ENCODE results near the gene CCDC201. TPM values are rescaled to one million over a fixed set of nuclear protein-coding genes. Genes with fewer than 3 reads are reported as not detected.

CCDC201 gene
- total and polyA plus RNA-seq, 7 donors, result not detected

GRCh38 chr7:45897042-45897690 lies 24.3 kb upstream of the CCDC201 start:
- intact Hi-C loops (cut with DNase I), result no loop called here
- DNase-seq, result no peak
- no peaks in the 10 kb centered on the region for H3K27me3 ChIP-seq
- no peaks in the 10 kb centered on the region for H3K36me3 ChIP-seq
- TF ChIP-seq EP300 (IDR thresholded peaks at IDR 0.05), result no peak
- TF ChIP-seq, protein P1, sequence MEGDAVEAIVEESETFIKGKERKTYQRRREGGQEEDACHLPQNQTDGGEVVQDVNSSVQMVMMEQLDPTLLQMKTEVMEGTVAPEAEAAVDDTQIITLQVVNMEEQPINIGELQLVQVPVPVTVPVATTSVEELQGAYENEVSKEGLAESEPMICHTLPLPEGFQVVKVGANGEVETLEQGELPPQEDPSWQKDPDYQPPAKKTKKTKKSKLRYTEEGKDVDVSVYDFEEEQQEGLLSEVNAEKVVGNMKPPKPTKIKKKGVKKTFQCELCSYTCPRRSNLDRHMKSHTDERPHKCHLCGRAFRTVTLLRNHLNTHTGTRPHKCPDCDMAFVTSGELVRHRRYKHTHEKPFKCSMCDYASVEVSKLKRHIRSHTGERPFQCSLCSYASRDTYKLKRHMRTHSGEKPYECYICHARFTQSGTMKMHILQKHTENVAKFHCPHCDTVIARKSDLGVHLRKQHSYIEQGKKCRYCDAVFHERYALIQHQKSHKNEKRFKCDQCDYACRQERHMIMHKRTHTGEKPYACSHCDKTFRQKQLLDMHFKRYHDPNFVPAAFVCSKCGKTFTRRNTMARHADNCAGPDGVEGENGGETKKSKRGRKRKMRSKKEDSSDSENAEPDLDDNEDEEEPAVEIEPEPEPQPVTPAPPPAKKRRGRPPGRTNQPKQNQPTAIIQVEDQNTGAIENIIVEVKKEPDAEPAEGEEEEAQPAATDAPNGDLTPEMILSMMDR (IDR thresholded peaks at IDR 0.05), result no peak
- TF ChIP-seq POLR2A (IDR thresholded peaks at IDR 0.05), result no peak
- TF ChIP-seq POLR2AphosphoS5 (IDR thresholded peaks at IDR 0.05), result no peak
- no peaks in the 10 kb centered on the region for H3K4me1 ChIP-seq
- 98 to 100% methylated on average over 1 of the region's 1 CpG for WGBS, 2 donors
- no peak overlapping the region for H3K27ac ChIP-seq
- no peaks in the 10 kb centered on the region for H3K9me3 ChIP-seq
- no peak overlapping the region for H3K4me3 ChIP-seq

DNA sequence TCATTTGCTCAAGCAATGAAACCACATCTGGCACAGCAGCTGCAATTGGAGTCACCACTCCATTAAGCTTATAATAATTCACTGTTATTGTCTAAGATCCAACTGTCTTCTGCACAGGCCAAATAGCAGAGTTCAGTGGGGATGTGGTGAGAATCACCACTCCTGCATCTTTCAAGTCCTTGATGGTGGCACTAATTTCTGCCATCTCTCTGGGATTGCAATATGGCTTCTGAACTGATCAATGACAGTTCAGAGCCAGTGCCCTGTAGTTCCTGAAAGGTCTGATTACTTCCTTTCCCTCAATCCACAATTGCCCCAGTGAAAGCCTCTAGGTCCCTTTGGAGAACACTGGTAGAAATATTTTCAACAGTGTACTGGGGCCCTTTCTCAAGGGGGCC lies 21.8 kb upstream of the CCDC201 start:
- no peak for TF ChIP-seq POLR2AphosphoS5 (IDR thresholded peaks at IDR 0.05)
- H3K36me3 ChIP-seq, result no peaks in the 10 kb centered on the region
- no peaks in the 10 kb centered on the region for H3K9me3 ChIP-seq
- no peak overlapping the region for H3K4me3 ChIP-seq
- H3K4me1 ChIP-seq, result no peaks in the 10 kb centered on the region
- H3K27ac ChIP-seq, result no peak overlapping the region
- H3K27me3 ChIP-seq, result peaks cover 0 to 8% (median 8%) of the 10 kb centered on the region in 3 donors
- intact Hi-C loops (cut with DNase I), result no loop called here
- no peak for DNase-seq

GRCh38 chr7:45893996-45894664 lies 21.2 kb upstream of the CCDC201 start:
- 63 to 74% methylated on average over 4 of the region's 4 CpGs for WGBS, 2 donors
- TF ChIP-seq POLR2A (IDR thresholded peaks at IDR 0.05) (no peak), EP300 (IDR thresholded peaks at IDR 0.05) (no peak), POLR2AphosphoS5 (IDR thresholded peaks at IDR 0.05) (no peak)
- TF ChIP-seq, protein P1 (IDR thresholded peaks at IDR 0.05), result no peak
- intact Hi-C loops (cut with DNase I), result no loop called here
- H3K4me3 ChIP-seq, result no peak overlapping the region
- no peak for DNase-seq
- H3K36me3 ChIP-seq, result no peaks in the 10 kb centered on the region
- peaks cover 0 to under 1% (median 0%) of the 10 kb centered on the region in 4 donors for H3K4me1 ChIP-seq
- H3K27me3 ChIP-seq, result peaks cover 3 to 14% (median 13%) of the 10 kb centered on the region in 3 donors
- H3K9me3 ChIP-seq, result no peaks in the 10 kb centered on the region
- no peak overlapping the region for H3K27ac ChIP-seq

DNA sequence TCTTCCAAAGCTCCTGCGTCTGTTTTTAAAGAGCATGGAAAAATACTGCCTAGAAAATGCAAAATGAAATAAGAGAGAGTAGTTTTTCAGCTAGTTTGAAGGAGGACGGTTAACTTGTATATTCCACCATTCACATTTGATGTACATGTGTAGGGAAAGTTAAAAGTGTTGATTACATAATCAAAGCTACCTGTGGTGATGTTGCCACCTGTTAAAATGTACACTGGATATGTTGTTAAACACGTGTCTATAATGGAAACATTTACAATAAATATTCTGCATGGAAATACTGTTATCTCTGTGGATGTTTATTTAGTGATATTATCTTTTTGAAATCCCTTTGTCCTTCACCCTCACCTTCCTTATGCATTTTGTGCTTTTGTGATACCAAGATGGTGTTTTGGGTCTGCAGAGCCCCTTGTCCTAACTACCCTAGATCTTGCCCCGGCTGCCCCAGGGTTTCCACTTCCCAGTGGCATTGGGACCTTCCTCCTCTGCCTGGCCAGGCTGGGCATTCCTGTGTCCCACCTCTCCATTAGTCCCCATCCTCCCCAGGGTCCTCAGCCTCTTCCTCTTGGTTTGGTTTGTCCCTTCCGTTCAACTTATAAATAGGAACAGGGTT lies 20.6 kb upstream of the CCDC201 start:
- DNase-seq, result no peak
- 66 to 67% methylated on average over 5 of the region's 5 CpGs for WGBS, 2 donors
- Histone ChIP-seq H3K27me3 (peaks cover 5 to 20% (median 20%) of the 10 kb centered on the region in 3 donors), H3K9me3 (no peaks in the 10 kb centered on the region), H3K4me3 (no peak overlapping the region), H3K27ac (no peak overlapping the region), H3K36me3 (no peaks in the 10 kb centered on the region), H3K4me1 (peaks cover 0 to 7% (median 5%) of the 10 kb centered on the region in 4 donors)
- TF ChIP-seq EP300 (IDR thresholded peaks at IDR 0.05) (no peak), POLR2AphosphoS5 (IDR thresholded peaks at IDR 0.05) (no peak), POLR2A (IDR thresholded peaks at IDR 0.05) (no peak)
- TF ChIP-seq, protein P1 (IDR thresholded peaks at IDR 0.05), result no peak
- intact Hi-C loops (cut with DNase I), result no loop called here

- intact Hi-C loops (cut with DNase I), result no loop called here
- no peak for TF ChIP-seq EP300 (IDR thresholded peaks at IDR 0.05)
- TF ChIP-seq POLR2A (IDR thresholded peaks at IDR 0.05), result no peak
- TF ChIP-seq, protein P1 (IDR thresholded peaks at IDR 0.05), result no peak
- no peak for TF ChIP-seq POLR2AphosphoS5 (IDR thresholded peaks at IDR 0.05)
- 56 to 72% methylated on average over 6 of the region's 6 CpGs for WGBS, 2 donors
- Histone ChIP-seq H3K27me3 (peaks cover 8 to 30% (median 29%) of the 10 kb centered on the region in 3 donors), H3K4me3 (no peak overlapping the region), H3K27ac (no peak overlapping the region), H3K4me1 (peaks cover 0 to 11% (median 9%) of the 10 kb centered on the region in 4 donors), H3K9me3 (no peaks in the 10 kb centered on the region), H3K36me3 (no peaks in the 10 kb centered on the region)
- DNase-seq, result no peak
Measured at GRCh38 chr7:45892407-45893035, 19.6 kb upstream of the CCDC201 start.

Data from sigmoid colon (tissue), 7 donors.